ENCODE measurements around the gene RAPGEF4.

RAPGEF4 gene

DNA sequence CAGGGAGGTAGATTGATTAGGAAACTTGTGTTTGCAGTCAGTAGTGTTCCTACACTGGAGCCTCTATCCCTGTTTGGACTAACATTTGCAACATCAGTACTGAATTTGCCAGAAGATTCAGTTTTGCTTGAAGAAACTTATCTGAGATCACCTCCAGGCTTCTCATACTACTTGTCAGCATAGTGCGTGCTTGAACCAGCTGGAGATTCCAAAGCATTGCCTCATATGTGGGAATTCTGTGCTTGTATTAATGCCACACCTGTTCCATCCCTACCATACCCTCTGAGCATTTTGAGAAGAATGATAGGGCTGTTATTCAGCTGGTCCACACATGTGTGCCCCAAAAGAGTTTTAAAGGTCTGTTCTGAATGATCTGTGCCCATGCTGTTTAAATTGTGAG is 148.7 kb downstream of the RAPGEF4 start:
- Histone ChIP-seq H4K20me1 (ENCODE audit: insufficient read depth, low read length, poor library complexity, severe bottlenecking) (no peaks in the 10 kb centered on the region), H3K79me2 (ENCODE audit: insufficient read depth, low read length) (no peaks in the 10 kb centered on the region), H3K9me2 (replicated peaks; ENCODE audit: low read depth, low read length) (0 out of 2 replicates have a peak, but pooled peaks cover 3% of the 10 kb centered on the region), H3K9ac (ENCODE audit: low read depth, low read length, poor library complexity, severe bottlenecking) (no peak overlapping the region), H3K36me3 (ENCODE audit: insufficient read depth, low read length) (no peaks in the 10 kb centered on the region), H3K9me3 (ENCODE audit: insufficient read depth, low read depth, low read length) (no peaks in the 10 kb centered on the region), H3K27me3 (ENCODE audit: insufficient read depth, low read length, poor library complexity, severe bottlenecking) (no peaks in the 10 kb centered on the region), H2AFZ (ENCODE audit: low read length) (no peak overlapping the region), H3F3A (ENCODE audit: low read depth) (no peaks in the 10 kb centered on the region), H3K4me3 (ENCODE audit: low read length, poor library complexity, severe bottlenecking) (no peak overlapping the region), H3K4me2 (ENCODE audit: low read depth, low read length, poor library complexity, severe bottlenecking) (no peak overlapping the region), H3K4me1 (ENCODE audit: insufficient read depth, low read length, poor library complexity, severe bottlenecking) (no peaks in the 10 kb centered on the region)
- TF ChIP-seq EZH2phosphoT487 (IDR thresholded peaks at IDR 0.05; ENCODE audit: borderline replicate concordance), result no peak
- TF ChIP-seq, protein P1, sequence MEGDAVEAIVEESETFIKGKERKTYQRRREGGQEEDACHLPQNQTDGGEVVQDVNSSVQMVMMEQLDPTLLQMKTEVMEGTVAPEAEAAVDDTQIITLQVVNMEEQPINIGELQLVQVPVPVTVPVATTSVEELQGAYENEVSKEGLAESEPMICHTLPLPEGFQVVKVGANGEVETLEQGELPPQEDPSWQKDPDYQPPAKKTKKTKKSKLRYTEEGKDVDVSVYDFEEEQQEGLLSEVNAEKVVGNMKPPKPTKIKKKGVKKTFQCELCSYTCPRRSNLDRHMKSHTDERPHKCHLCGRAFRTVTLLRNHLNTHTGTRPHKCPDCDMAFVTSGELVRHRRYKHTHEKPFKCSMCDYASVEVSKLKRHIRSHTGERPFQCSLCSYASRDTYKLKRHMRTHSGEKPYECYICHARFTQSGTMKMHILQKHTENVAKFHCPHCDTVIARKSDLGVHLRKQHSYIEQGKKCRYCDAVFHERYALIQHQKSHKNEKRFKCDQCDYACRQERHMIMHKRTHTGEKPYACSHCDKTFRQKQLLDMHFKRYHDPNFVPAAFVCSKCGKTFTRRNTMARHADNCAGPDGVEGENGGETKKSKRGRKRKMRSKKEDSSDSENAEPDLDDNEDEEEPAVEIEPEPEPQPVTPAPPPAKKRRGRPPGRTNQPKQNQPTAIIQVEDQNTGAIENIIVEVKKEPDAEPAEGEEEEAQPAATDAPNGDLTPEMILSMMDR (conservative IDR thresholded peaks at IDR 0.05; ENCODE audit: low read length), result no peak

GRCh38 chr2:172885996-172886395 is 150.4 kb downstream of the RAPGEF4 start:
- Histone ChIP-seq H3F3A (ENCODE audit: low read depth) (no peaks in the 10 kb centered on the region), H3K4me2 (ENCODE audit: low read depth, low read length, poor library complexity, severe bottlenecking) (no peak overlapping the region), H3K79me2 (ENCODE audit: insufficient read depth, low read length) (no peaks in the 10 kb centered on the region), H3K36me3 (ENCODE audit: insufficient read depth, low read length) (no peaks in the 10 kb centered on the region), H3K9me2 (replicated peaks; ENCODE audit: low read depth, low read length) (no peaks in the 10 kb centered on the region), H4K20me1 (ENCODE audit: insufficient read depth, low read length, poor library complexity, severe bottlenecking) (no peaks in the 10 kb centered on the region), H3K9ac (ENCODE audit: low read depth, low read length, poor library complexity, severe bottlenecking) (no peak overlapping the region), H3K9me3 (ENCODE audit: insufficient read depth, low read depth, low read length) (no peaks in the 10 kb centered on the region), H3K4me3 (ENCODE audit: low read length, poor library complexity, severe bottlenecking) (no peak overlapping the region), H2AFZ (ENCODE audit: low read length) (no peak overlapping the region), H3K27me3 (ENCODE audit: insufficient read depth, low read length, poor library complexity, severe bottlenecking) (no peaks in the 10 kb centered on the region), H3K4me1 (ENCODE audit: insufficient read depth, low read length, poor library complexity, severe bottlenecking) (peaks cover 5% of the 10 kb centered on the region)
- TF ChIP-seq EZH2phosphoT487 (IDR thresholded peaks at IDR 0.05; ENCODE audit: borderline replicate concordance), result no peak
- TF ChIP-seq, protein P1 (conservative IDR thresholded peaks at IDR 0.05; ENCODE audit: low read length), result no peak

GRCh38 chr2:172887280-172887679 is 151.6 kb downstream of the RAPGEF4 start:
- H4K20me1 ChIP-seq (ENCODE audit: insufficient read depth, low read length, poor library complexity, severe bottlenecking), result no peaks in the 10 kb centered on the region
- no peaks in the 10 kb centered on the region for H3K79me2 ChIP-seq (ENCODE audit: insufficient read depth, low read length)
- no peak overlapping the region for H3K9ac ChIP-seq (ENCODE audit: low read depth, low read length, poor library complexity, severe bottlenecking)
- no peak overlapping the region for H3K4me3 ChIP-seq (ENCODE audit: low read length, poor library complexity, severe bottlenecking)
- H2AFZ ChIP-seq (ENCODE audit: low read length), result no peak overlapping the region
- no peaks in the 10 kb centered on the region for H3K36me3 ChIP-seq (ENCODE audit: insufficient read depth, low read length)
- H3K4me1 ChIP-seq (ENCODE audit: insufficient read depth, low read length, poor library complexity, severe bottlenecking), result peaks cover 5% of the 10 kb centered on the region
- no peaks in the 10 kb centered on the region for H3K9me2 ChIP-seq (replicated peaks; ENCODE audit: low read depth, low read length)
- H3K4me2 ChIP-seq (ENCODE audit: low read depth, low read length, poor library complexity, severe bottlenecking), result no peak overlapping the region
- TF ChIP-seq, protein P1 (conservative IDR thresholded peaks at IDR 0.05; ENCODE audit: low read length), result no peak
- TF ChIP-seq EZH2phosphoT487 (IDR thresholded peaks at IDR 0.05; ENCODE audit: borderline replicate concordance), result no peak
- no peaks in the 10 kb centered on the region for H3F3A ChIP-seq (ENCODE audit: low read depth)
- no peaks in the 10 kb centered on the region for H3K27me3 ChIP-seq (ENCODE audit: insufficient read depth, low read length, poor library complexity, severe bottlenecking)
- H3K9me3 ChIP-seq (ENCODE audit: insufficient read depth, low read depth, low read length), result no peaks in the 10 kb centered on the region
